Hematopoietic multipotent progenitor cell (in vitro differentiated cells): ENCODE results near the gene EVX1. TPM values are rescaled to one million over a fixed set of nuclear protein-coding genes. Genes with fewer than 3 reads are reported as not detected.

ENCODE experiments used
- DNase-seq, 3 donors: peaks; one replicate each; pipeline ENCODE4 v3.0.0-alpha.2; 2011 to 2015; ENCODE audit warnings: low read depth in 2 of 3, low spot score in 2 of 3
- total RNA-seq: library from RNA; depleted of rRNA; stranded (reverse); fragments of >200 nt; gene quantifications from one replicate; pipeline ENCODE4 v1.2.3, GENCODE V29; 2012

Gene EVX1
- total RNA-seq, 1 donor = not detected

GRCh38 chr7:27248427-27248806 lies 5.8 kb downstream of the EVX1 start:
- DNase-seq = no peak

GRCh38 chr7:27248911-27249723 lies 6.5 kb downstream of the EVX1 start:
- DNase-seq = peak in 1 of 3 donors; percentile 22

GRCh38 chr7:27249724-27250556 lies 7.3 kb downstream of the EVX1 start:
- DNase-seq = no peak

GRCh38 chr7:27250557-27251070 lies 8.0 kb downstream of the EVX1 start:
- DNase-seq = peak in 1 of 3 donors; percentile 27

DNA sequence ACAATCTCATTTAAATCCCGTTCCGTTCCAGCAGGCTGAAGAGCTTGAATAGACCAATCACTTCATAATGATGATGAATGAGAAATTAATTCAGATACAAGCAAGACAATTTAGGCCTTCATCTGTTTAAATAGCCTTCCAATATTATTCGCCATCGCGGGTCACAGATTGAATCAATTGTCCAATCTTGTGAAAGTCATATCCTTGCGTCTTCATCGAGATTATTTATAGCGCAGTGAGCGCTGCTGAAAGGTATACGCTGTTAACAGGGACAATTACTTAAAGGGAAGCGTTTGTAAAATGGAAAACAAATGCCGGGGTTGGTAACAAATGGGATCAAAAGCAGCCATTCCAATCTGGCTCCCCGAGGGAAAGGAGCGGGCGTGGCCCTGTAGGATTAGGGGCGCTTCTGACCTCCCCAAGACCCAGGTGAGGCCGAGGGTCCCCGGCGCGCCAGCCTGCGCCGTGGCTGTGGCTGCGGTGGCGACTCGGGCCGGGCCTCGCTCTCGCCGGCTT lies 8.6 kb downstream of the EVX1 start:
- DNase-seq = peak in 1 of 3 donors; percentile 45

DNA sequence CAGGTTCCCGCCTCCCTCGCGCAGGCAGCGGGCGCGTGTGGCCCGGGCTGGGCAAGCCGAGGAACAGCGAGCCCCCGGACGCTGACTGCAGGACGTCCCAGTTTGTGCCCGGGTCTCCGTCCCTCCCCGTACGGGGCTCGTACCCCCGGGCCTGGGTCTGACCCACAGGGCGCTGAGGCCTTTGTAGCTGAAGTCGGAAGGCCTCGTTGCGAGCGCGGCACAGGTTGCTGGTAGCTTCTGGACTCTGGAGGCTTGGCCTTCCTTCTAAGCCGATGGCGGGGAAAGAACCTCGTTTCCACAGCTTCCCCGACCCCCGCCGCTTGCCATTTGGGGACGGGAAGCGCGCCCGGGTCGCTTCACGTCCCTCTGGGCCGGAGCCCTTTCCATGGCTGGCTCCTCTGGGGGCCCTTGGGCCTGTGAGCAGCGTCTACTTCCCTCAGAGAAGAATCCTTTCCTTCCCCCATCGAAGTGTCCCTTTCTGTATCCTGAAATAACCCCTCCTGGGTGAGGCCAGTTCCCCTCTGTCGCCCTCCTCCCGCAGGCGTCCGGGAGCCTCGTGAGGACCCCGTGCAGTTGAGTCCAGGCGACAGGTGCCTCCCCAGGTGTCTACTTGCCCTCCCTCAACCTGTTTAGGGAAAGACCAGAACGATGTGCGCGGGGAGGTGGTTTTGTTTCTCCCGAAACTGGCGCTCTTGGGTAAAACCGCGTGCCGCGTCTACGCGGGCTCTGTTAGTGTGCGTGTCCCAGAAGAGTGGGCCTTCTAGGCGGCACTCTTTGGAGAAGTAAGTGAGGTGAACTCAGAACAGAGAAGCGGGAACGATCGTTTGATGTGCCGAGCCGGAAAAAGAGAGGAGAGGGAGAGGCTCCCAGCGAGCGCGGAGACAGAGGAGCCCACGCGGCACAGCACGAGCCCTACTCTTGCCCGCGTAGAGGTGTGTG lies 9.3 kb downstream of the EVX1 start:
- peak in 1 of 3 donors; percentile 37 for DNase-seq

DNA sequence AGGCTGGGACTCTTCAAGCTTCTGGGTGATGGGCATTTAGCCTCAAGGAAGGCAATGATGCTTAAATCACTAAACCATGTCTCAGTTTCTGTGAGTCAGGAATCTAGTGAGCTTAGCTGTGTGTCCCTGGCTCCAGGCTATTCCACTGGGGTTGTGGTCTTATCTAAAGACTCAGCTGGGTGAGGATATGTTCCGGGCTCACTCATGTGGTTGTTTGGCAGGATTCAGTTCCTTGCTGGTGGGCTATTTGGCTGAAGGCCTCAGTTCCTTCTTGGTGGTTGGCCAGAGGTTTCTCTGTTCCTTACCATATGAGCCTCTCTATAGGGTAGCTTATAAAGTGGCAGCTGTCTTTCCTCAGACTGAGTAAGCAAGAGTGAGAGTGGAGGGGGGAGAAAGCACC lies 12.0 kb downstream of the EVX1 start:
- no peak for DNase-seq

DNA sequence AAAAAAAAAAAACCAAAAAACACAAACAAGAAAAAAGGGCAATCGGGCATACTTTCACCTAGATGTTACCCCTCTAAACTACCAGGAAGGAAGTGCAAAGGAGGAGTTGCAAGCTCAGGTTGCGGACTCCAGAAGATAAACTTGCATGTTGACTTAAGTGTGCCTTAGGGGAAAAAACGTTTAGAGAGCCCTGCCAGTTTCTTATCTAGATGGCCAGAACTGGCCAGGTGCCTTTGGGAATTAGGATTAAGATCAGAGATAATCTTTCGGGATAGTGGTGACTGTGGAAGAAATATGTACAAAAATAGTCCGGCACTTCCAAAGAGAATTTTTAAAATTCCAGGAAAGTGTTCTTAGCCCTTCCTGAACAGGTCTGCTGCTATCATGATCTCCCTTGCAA lies 17.6 kb downstream of the EVX1 start:
- DNase-seq = no peak

DNA sequence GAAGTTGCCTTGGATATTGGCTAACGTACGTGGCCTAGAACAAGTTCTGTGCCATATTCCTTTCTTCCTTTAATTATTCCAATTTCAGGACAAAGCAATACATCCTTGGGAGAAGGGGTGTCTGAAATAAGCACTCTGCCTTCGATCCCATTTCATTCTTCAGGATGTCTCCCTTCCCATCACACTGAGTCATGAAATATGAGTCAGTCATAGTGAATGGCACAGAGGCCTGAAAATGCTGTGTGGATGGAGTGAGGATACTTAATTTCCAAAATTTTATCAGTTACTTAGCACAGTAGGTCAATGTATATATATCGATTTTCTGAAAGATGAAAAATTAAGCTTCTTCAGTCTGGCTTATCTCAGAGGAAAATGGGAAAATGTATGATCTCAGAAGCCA lies 19.5 kb downstream of the EVX1 start:
- DNase-seq = no peak

DNA sequence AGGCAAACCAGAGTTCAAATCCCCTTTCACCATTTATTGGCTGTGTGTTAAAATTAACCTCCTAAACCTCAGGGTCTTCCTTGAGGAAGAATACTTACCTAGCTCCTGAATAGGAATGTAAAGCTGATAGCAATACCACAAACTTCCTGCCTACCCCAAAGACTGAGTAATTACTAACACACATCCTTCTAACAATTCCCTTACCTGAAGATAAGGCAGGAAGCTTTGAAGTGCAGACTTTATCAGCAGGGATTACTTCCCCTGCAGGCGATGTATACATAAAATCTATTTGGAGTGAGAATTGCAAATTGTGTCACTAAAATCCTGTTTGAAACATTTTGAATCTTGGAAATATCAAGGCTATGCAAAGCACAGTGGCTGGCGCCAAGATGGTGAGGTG lies 21.2 kb downstream of the EVX1 start:
- DNase-seq = no peak

- DNase-seq = no peak
Observed at GRCh38 chr7:27269455-27269854, 26.9 kb downstream of the EVX1 start.

GRCh38 chr7:27271384-27271783 lies 28.8 kb downstream of the EVX1 start:
- DNase-seq = no peak

DNA sequence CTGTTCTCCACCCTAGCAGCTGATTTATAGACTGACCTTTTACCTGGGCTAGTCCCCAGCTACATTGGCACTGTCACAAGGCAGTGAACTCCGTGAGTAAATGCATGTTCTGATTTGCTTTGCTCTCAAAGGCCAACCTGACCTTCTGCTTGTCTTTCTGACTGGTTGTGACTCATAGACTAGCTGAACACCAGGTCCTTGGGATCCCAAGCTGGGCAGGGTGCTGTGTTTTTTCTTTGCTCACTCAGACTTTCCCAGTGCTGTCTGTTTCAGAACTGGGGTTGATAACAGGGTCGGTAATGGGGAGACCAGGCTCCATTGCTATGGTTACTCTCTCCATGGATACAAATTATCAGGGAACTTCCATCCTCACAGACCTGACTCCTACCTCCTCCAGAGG lies 35.0 kb downstream of the EVX1 start:
- DNase-seq = no peak

GRCh38 chr7:27283558-27283957 lies 41.0 kb downstream of the EVX1 start:
- no peak for DNase-seq

DNA sequence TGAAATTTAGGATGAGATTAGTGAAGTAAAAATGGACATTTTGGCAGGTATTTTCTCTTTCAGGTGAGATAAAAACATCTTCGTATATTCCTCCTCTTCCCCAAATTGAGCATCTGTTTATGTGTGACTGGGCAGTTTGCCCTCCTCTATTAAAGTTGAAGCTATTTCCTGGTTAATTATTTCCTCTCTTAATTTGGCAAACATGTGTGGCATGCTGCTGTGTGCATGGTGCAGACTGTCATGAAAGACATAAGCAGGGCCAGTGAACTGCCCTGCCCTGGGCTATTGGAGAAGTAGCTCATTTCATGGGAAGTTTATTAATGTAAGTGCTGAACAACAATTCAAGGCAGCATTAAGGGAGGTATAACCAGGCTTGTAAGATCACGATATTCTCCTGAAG lies 52.6 kb downstream of the EVX1 start:
- no peak for DNase-seq

DNA sequence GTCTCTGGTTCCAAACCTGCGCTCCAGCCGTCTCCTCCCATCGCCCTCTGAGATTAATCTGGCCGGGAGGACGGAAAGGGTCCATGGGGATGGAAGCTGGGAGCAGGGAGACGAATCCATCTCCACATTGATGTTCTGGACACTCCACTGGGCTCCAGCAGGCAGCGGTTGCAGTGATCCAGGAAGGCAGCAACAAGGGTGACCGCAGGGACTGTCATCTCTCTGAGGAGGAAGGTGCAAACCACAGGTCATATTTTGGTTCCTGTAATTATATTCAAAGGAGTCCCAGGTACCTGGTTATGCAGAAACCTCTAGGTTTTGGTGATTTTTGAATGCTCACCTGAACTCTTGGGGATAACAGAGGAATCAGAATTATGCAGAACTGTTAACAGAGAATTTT lies 54.8 kb downstream of the EVX1 start:
- DNase-seq = no peak
